Fibroblast of villous mesenchyme (primary cell): ENCODE data around the gene POLR2F. TPM values are rescaled to one million over a fixed set of nuclear protein-coding genes. Genes with fewer than 3 reads are reported as not detected.

Experiments used
- DNase-seq: peaks from one replicate; pipeline ENCODE4 v3.0.0-alpha.2; 2010; ENCODE audit warnings: low read depth
- H3K4me3 ChIP-seq: 2 replicates; pipeline ENCODE4 v1.5.1; 2011; ENCODE audit warnings: low read depth, mild to moderate bottlenecking, low read length
- CTCF ChIP-seq: IDR thresholded peaks from 2 replicates; pipeline ENCODE4 v1.5.1; 2012; ENCODE audit warnings: low read depth, mild to moderate bottlenecking, low read length; ENCODE audit not compliant: insufficient read depth
- total RNA-seq: library from RNA; depleted of rRNA; stranded (reverse); fragments of >200 nt; gene quantifications from 2 replicates; pipeline ENCODE4 v1.2.3, GENCODE V29; 2012

Gene POLR2F
- total RNA-seq, 1 donor: 28.9 TPM

GRCh38 chr22:37967147-37967546 is 13.6 kb downstream of the POLR2F start:
- no peak for TF ChIP-seq CTCF
- no peak for DNase-seq
- no peak overlapping the region for H3K4me3 ChIP-seq

- H3K4me3 ChIP-seq: no peak overlapping the region
- TF ChIP-seq CTCF: no peak
- DNase-seq: no peak
Measured at GRCh38 chr22:37967637-37968451, 14.3 kb downstream of the POLR2F start.

- DNase-seq: no peak
Measured at GRCh38 chr22:37968452-37969251, 15.2 kb downstream of the POLR2F start.

GRCh38 chr22:37970864-37971263 is 17.4 kb downstream of the POLR2F start:
- TF ChIP-seq CTCF: no peak
- H3K4me3 ChIP-seq: no peak overlapping the region
- DNase-seq: no peak

More at GRCh38 chr22:37968452-37969251, 15.2 kb downstream of the POLR2F start:
- no peak for TF ChIP-seq CTCF
- no peak overlapping the region for H3K4me3 ChIP-seq

GRCh38 chr22:37971475-37972434 is 18.3 kb downstream of the POLR2F start:
- DNase-seq: no peak
- no peak for TF ChIP-seq CTCF

GRCh38 chr22:37972527-37972926 is 19.0 kb downstream of the POLR2F start:
- no peak for DNase-seq
- no peak for TF ChIP-seq CTCF
- H3K4me3 ChIP-seq: no peak overlapping the region

More at GRCh38 chr22:37971475-37972434, 18.3 kb downstream of the POLR2F start:
- H3K4me3 ChIP-seq: no peak overlapping the region
